ENCODE results near the gene CHST12.

The CHST12 gene

DNA sequence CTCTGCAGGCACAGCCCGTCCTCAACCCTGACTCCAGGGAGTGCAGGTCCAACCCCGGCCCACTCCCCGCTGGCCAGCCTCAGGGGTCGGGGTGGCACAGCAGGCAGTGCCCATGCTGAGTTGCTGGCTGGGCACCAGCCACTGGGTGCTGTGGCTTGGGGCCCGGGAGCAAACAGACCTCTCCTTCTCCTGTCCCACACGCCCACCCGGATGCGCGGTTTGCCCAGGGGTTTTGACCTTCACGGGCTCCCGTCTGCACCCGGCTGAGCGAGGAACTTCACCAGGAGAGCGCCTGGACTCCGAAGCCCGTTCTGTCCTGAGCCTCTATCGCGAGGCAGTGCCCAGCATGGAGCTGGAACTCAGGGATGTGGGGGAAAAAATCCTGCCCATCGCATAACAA, 75.4 kb downstream of the CHST12 start:
- no peak for DNase-seq (ENCODE audit: low read depth in 2 of 2)

- no peak for DNase-seq (ENCODE audit: low read depth in 2 of 2)
These were observed 76.1 kb downstream of the CHST12 start for GRCh38 chr7:2479276-2480069.

DNA sequence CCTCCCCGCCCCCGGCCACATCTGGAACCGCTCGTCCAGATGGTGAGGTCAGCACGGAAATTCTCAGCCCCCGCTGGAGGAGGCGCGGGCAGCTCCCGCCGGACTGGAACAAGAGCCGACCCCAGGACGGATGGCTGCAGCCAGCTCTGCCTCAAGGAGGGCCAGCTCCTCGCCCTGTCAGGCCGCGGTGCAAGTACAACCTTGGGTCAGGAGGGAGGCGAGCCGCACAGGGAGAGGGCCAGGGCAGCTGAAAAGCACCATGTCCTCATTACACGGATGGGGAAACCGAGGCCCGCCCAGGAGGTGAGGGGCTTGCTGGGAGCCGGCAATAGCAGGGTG, 76.6 kb downstream of the CHST12 start:
- no peak for DNase-seq (ENCODE audit: low read depth in 2 of 2)

DNA sequence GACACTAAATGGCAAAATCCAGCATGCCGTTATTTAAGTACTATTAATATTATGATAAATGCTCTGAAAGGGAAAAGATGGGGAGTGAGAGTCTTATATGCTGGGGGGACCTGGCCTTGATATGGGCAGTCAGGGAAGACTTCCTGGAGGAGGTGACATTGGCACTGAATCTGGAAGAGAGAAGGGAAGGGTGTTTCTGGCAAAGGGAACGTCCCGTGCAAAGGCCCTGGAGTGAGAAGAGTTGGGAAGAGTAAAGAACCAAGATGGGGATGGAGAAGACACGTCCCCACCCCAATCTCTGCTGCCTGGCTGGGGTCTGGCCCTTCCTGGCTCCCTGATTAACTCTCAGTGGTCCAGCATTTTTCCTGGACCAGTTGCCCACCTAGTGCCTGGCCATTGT, 77.8 kb downstream of the CHST12 start:
- no peak for DNase-seq (ENCODE audit: low read depth in 2 of 2)

DNA sequence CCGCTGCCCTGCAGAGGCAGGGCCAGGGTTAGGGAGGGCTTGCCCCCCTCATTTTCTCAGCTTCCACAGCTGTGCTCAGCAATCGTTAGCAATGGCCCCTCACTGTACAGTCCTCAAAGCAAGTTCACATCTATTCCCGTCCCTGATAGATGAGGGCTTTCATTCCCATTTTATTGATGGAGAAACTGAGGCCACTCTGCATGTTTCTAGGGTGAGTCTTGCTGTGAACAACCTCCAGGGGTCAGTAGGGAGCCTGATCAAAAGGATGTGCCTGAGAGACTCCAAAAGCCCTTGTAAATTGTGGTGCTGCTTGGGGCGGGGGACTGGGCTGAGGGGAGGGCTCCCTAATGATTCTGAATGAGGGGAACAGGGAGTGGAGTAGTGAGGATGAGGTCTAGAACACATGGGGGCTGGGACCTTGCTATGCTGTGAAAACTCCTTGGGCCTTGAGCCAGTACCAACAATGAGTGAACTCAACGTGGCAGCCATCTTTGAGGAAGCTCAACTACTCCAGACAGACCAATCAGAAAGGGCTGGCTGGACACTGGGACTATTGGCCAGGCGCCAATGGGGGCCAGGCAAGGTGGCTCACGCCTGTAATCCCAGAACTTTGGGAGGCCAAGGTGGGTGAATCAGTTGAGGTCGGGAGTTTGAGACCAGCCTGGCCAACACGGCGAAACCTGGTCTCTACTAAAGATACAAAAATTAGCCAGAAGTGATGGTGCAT, 79.5 kb downstream of the CHST12 start:
- DNase-seq (ENCODE audit: low read depth in 2 of 2) = no peak

DNA sequence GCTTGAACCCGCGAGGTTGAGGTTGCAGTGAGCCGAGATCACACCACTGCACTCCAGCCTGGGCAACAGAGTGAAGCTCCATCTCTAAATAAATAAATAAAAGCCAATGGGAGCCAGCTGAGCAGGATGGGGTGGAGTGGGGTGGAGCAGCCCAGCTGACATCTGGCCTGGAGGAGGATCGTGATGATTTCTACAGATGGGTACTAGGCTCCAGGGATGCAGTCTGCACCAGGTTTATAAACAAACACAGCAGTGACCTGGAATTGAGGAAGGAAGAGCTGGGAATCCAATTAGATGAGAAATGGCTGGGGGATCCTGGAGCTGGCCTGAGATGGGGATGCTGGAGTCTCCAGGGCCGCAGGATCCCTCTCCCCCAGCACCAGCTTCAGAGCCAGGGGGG, 80.1 kb downstream of the CHST12 start:
- no peak for DNase-seq (ENCODE audit: low read depth in 2 of 2)

- DNase-seq (ENCODE audit: low read depth in 2 of 2) = no peak
These were observed 81.5 kb downstream of the CHST12 start for GRCh38 chr7:2484868-2485267.

- peak in 1 of 2 experiments; percentile 26 for DNase-seq (ENCODE audit: low read depth in 2 of 2)
These were observed 84.3 kb downstream of the CHST12 start for GRCh38 chr7:2487586-2488271.

- DNase-seq (ENCODE audit: low read depth in 2 of 2) = no peak
These were observed 84.8 kb downstream of the CHST12 start for GRCh38 chr7:2488272-2488645.

GRCh38 chr7:2488681-2489080, 85.3 kb downstream of the CHST12 start:
- no peak for DNase-seq (ENCODE audit: low read depth in 2 of 2)

DNA sequence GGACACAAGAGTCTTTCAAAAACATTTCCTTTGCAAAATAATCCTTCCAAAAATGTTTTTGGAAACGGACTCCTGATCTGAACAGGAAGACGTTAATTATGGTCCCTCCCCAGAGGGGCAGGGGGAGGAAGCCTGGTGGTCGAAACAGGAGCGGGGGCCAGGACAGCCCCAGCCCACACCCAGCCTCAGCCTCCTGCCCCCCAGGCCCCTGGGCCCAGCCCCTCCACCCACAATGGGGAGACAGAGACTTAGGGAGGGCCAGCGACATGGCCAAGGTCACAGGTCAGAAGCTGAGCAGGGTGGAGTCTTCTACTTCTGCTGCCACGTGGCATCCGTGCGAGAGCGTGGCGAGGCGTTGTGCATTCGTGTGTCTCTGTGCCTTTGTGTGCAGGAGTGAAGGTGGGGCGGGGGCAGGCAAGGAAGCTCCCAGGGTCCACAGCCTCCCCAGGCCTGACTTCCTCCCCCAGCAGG, 86.8 kb downstream of the CHST12 start:
- DNase-seq (ENCODE audit: low read depth in 2 of 2) = no peak

DNA sequence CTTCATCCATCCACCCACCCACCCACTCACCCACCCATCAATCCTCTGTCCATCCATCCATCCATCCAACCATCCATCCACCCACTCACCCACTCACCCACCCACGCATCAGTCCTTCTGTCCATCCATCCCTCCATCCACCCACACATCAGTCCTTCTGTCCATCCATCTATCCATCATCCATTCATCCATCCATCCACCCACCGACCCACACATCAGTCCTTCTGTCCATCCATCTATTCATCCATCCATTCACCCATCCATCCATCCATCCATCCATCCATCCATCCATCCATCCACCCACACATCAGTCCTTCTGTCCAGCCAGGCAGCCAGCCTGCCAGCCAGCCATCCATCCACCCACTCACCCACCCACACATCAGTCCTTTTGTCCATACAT, 88.6 kb downstream of the CHST12 start:
- DNase-seq (ENCODE audit: low read depth in 2 of 2) = no peak

- DNase-seq (ENCODE audit: low read depth in 2 of 2) = no peak
These were observed 90.1 kb downstream of the CHST12 start for GRCh38 chr7:2493205-2494164.

GRCh38 chr7:2494191-2495130, 91.0 kb downstream of the CHST12 start:
- no peak for DNase-seq (ENCODE audit: low read depth in 2 of 2)

DNA sequence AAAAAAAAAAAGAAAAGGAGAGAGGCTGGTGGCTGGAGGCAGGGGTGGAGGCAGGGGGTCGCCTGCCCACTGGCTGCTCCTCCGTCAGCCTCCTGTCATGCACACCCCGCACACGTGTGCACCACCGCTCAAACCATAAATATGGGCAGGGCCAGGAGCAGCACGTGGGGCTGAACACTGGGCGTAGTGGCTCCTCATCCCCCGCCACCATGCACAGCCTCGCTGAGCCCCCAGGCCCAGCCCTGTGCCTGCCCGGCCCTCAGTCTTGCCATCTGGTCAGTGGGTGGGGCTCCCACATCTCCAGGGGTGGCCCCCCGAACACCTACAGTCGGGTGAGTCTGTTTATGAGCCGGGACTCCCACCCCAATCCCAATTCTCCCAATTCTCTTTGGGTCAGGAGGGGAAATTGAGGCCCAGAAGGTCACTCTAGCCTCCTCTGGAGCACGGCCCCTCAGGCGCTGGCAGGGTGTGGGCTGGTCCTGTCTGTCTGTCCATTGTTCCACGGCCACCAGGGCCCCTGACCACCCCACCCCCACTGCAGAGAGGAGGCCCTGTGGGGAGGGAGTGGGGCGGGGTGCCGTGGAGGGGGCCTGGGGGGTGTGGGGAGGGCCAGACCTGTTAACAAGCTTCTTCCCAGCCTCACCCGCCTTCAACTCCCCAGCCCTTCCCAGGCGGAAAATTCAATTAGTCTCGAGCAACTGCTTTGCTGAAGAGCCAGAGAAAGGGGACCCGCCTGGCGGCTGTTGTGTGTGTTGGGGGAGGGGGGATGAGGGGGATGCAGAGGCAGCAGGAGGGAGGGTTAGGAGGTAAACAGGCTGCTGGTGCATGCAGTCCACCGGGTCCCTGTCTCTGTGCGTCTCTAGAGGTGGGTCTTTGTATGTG, 92.2 kb downstream of the CHST12 start:
- DNase-seq (ENCODE audit: low read depth in 2 of 2) = no peak

DNA sequence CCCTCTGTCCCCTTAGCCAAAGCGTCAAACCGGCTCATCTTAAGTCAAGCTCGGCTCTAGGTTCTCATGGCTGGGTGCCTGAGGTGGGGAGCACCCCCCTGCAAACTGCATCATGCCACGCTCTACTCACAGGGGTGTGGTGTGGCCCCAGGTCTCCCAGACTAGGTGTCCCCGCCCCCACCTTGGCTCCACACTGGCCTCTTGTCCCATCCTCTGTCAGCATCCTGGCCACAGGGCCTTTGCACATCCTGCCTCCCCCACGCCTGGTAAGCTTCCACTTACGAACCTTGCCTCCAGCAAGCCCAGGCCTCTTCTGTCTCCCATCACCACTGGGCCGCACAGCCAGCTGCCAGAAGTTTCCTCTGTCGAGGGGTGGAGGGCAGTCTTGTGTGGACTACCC, 93.0 kb downstream of the CHST12 start:
- no peak for DNase-seq (ENCODE audit: low read depth in 2 of 2)

DNA sequence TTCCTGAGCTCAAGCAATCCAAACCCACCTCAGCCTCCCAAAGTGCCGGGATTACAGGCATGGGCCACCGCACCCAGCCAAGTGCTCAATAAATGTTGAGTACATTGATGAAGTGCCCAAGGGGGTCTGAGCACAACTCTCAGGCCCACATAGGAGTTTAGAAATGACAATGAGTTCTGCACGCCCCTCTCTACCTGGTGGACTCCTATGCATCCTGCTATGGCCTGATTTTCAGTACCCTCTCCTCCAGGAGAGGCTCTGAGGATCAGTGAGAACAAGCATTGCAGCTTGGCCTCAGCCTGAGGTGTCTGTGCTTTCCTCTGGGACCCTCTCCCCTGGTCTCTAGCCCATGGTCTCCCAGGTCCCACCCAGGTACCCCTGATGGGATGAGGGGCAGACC, 93.7 kb downstream of the CHST12 start:
- no peak for DNase-seq (ENCODE audit: low read depth in 2 of 2)

DNA sequence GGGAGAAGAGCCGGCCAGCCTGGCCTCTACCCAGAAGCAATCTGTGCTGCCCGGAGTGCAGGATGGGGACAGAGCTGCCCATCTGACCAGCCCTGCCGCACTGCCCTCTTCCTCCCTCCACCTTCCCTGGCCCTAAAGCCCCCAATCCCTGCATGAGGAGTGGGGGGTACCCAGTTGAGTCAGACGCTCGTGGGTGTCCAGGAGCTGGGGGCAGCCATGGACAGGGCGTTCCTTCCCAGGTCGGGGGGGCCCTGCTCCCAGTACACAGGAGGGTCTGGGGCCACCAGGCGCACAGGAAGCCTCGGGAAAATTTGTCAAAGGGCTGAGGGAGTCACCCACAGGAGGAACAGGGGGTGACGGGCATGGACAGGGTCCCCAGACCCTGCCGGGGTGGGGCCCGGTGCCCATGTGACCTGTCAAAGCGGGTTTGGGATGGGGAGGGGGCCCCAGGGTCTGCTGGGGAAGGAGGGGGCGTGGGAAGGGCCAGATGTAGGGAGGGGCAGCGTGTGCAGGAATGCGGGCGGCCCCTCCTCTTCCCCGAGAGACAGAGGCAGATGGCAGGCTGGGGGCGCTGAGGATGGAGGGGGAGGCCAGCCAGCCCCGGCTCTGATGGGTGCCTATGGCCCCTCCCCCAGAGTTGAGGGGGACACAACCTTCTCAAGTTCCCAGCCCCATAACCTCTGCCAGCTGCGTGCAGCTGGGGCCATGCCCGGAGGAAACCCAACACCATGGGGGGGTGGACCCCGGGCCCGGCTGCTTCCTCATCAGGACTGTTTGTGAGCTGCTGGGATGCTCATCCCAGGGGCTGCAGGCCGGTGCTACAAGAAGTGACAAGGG, 94.3 kb downstream of the CHST12 start:
- DNase-seq (ENCODE audit: low read depth in 2 of 2) = no peak

Measured in fibroblast of skin of left biceps (primary cell).